PC-9 (cell line): Measurements from ENCODE around the gene SOX18. TPM values are rescaled to one million over a fixed set of nuclear protein-coding genes. Genes with fewer than 3 reads are reported as not detected.

Experiments used
- BruUV-seq: library from RNA; stranded (reverse); fragments of 400-500 nt; replicated peaks from 2 replicates; lab custom pipeline; 2021; lab: Mats Ljungman, UMichigan
- CTCF ChIA-PET: fragments of 300-600 bp; sonication (Branson Sonifier 250); formaldehyde crosslinking; loops from one replicate; lab custom pipeline; 2022; ENCODE audit warnings: antibody characterized with exemption; lab: Charles Lee
- POLR2A ChIA-PET: fragments of 300-600 bp; sonication (Branson Sonifier 250); formaldehyde crosslinking; loops from one replicate; lab custom pipeline; 2022; ENCODE audit warnings: antibody characterized with exemption; ENCODE audit not compliant: unreplicated experiment; lab: Charles Lee
- DNase-seq, 2 experiments: peaks; one replicate each; pipeline versions ENCODE4 v3.0.0 to v3.0.0-alpha.2; 2015 to 2022; ENCODE audit warnings: mixed read lengths in 1 of 2
- H2AFZ ChIP-seq: fragments of 200-600 bp; sonication (generic); 2 replicates; pipeline ENCODE4 v1.8.1; 2017; ENCODE audit warnings: antibody characterized with exemption
- H3F3A ChIP-seq: fragments of 200-600 bp; sonication (generic); 2 replicates; pipeline ENCODE4 v1.8.1; 2017; ENCODE audit warnings: antibody characterized with exemption, mild to moderate bottlenecking, low read depth; ENCODE audit not compliant: insufficient read depth
- H3K27ac ChIP-seq: fragments of 200-600 bp; sonication (generic); 2 replicates; pipeline ENCODE4 v1.6.1; 2016; ENCODE audit warnings: mixed run types
- H3K27me3 ChIP-seq: fragments of 200-600 bp; sonication (generic); 2 replicates; pipeline ENCODE4 v1.6.1; 2016; ENCODE audit warnings: low read depth, mixed run types; ENCODE audit not compliant: insufficient read depth
- H3K36me3 ChIP-seq: fragments of 200-600 bp; sonication (generic); 2 replicates; pipeline ENCODE4 v1.6.1; 2016; ENCODE audit warnings: low read depth, mixed run types
- H3K4me1 ChIP-seq: fragments of 200-600 bp; sonication (generic); replicated peaks from 2 replicates; pipeline ENCODE4 v1.6.1; 2016; ENCODE audit warnings: mixed run types; ENCODE audit not compliant: insufficient read depth
- H3K4me2 ChIP-seq: fragments of 200-600 bp; sonication (generic); 2 replicates; pipeline ENCODE4 v1.6.1; 2017; ENCODE audit warnings: mixed run types
- H3K4me3 ChIP-seq: fragments of 200-600 bp; sonication (generic); 2 replicates; pipeline ENCODE4 v1.6.1; 2016; ENCODE audit warnings: mixed run types
- H3K79me2 ChIP-seq: fragments of 200-600 bp; sonication (generic); 2 replicates; pipeline ENCODE4 v1.6.1; 2017; ENCODE audit warnings: low read depth, mixed run types
- H3K9me2 ChIP-seq: fragments of 200-600 bp; sonication (generic); 2 replicates; pipeline ENCODE4 v1.8.1; 2017; ENCODE audit warnings: mild to moderate bottlenecking; ENCODE audit not compliant: insufficient read depth
- H3K9me3 ChIP-seq: fragments of 200-600 bp; sonication (generic); 2 replicates; pipeline ENCODE4 v1.8.1; 2016; ENCODE audit warnings: low read depth; ENCODE audit not compliant: insufficient read depth
- H4K20me1 ChIP-seq: fragments of 200-600 bp; sonication (generic); 2 replicates; pipeline ENCODE4 v1.8.1; 2017; ENCODE audit not compliant: insufficient read depth
- CTCF ChIP-seq: fragments of 200-600 bp; sonication (generic); conservative IDR thresholded peaks from 2 replicates; pipeline ENCODE4 v1.6.1; 2017; ENCODE audit warnings: mixed run types, antibody characterized with exemption, mild to moderate bottlenecking, moderate library complexity
- EZH2 ChIP-seq: fragments of 200-600 bp; sonication (generic); IDR thresholded peaks from 2 replicates; pipeline ENCODE4 v1.8.0; 2017; ENCODE audit warnings: antibody characterized with exemption, low read depth
- intact Hi-C: fragments of 100-400 bp; cut with micrococcal nuclease; formaldehyde crosslinking; loops from one replicate; pipeline ENCODE4 v1.10.0; 2022; ENCODE audit not compliant: unreplicated experiment
- total RNA-seq: library from RNA; stranded (reverse); gene quantifications from 2 replicates; pipeline ENCODE4 v1.2.3, GENCODE V29; 2021

Gene SOX18
- total RNA-seq, 1 experiment from 2014 or later = not detected

- BruUV-seq = no TSS peak
- Histone ChIP-seq H3F3A (peaks cover 17% of the 10 kb centered on the region), H3K4me3 (no peak overlapping the region), H3K4me2 (no peak overlapping the region), H4K20me1 (peaks cover 8% of the 10 kb centered on the region), H3K36me3 (no peaks in the 10 kb centered on the region), H2AFZ (no peak overlapping the region), H3K27me3 (no peaks in the 10 kb centered on the region), H3K79me2 (peaks cover 12% of the 10 kb centered on the region), H3K27ac (no peak overlapping the region), H3K9me3 (no peaks in the 10 kb centered on the region), H3K9me2 (no peaks in the 10 kb centered on the region), H3K4me1 (peaks cover 14% of the 10 kb centered on the region)
- intact Hi-C loops = no loop called here
- no peak for TF ChIP-seq CTCF
- no peak for TF ChIP-seq EZH2
- no peak for DNase-seq
- ChIA-PET CTCF (interaction anchor here (0.5 to 0.7 kb wide), 2 partner anchors 21 to 180 kb away, joined by 4 to 12 read pairs; partner anchors contain the start of gene PCMTD2), POLR2A (no interaction called here)
Observed at GRCh38 chr20:64075556-64075955, 26.1 kb upstream of the SOX18 start.

- Histone ChIP-seq H3K27me3 (no peaks in the 10 kb centered on the region), H3K27ac (no peak overlapping the region), H3K4me2 (no peak overlapping the region), H3K4me3 (no peak overlapping the region), H4K20me1 (peaks cover 12% of the 10 kb centered on the region), H3K36me3 (no peaks in the 10 kb centered on the region), H3F3A (peaks cover 12% of the 10 kb centered on the region), H2AFZ (no peak overlapping the region), H3K4me1 (peaks cover 14% of the 10 kb centered on the region), H3K79me2 (peaks cover 12% of the 10 kb centered on the region), H3K9me3 (no peaks in the 10 kb centered on the region), H3K9me2 (no peaks in the 10 kb centered on the region)
- DNase-seq = no peak
- CTCF ChIA-PET = no interaction called here
- BruUV-seq = no TSS peak
- POLR2A ChIA-PET = no interaction called here
- intact Hi-C loops = no loop called here
- no peak for TF ChIP-seq CTCF
- TF ChIP-seq EZH2 = no peak
Observed at GRCh38 chr20:64074963-64075362, 25.5 kb upstream of the SOX18 start.

GRCh38 chr20:64074184-64074789, 24.8 kb upstream of the SOX18 start:
- peaks cover 14% of the 10 kb centered on the region for H3K4me1 ChIP-seq
- no peaks in the 10 kb centered on the region for H3K9me3 ChIP-seq
- H3K4me3 ChIP-seq = no peak overlapping the region
- peaks cover 12% of the 10 kb centered on the region for H3K79me2 ChIP-seq
- H3K4me2 ChIP-seq = no peak overlapping the region
- H2AFZ ChIP-seq = no peak overlapping the region
- no peak for TF ChIP-seq CTCF
- TF ChIP-seq EZH2 = no peak
- ChIA-PET POLR2A (no interaction called here), CTCF (no interaction called here)
- intact Hi-C loops = no loop called here
- H3K27ac ChIP-seq = no peak overlapping the region
- DNase-seq = no peak
- no peaks in the 10 kb centered on the region for H3K9me2 ChIP-seq
- BruUV-seq = no TSS peak
- no peaks in the 10 kb centered on the region for H3K27me3 ChIP-seq
- H3F3A ChIP-seq = peaks cover 8% of the 10 kb centered on the region; the same call in 1 of the 2 replicates
- H3K36me3 ChIP-seq = no peaks in the 10 kb centered on the region
- peaks cover 14% of the 10 kb centered on the region for H4K20me1 ChIP-seq
